ENCODE results near the gene TMEM51. TPM values are rescaled to one million over a fixed set of nuclear protein-coding genes. Genes with fewer than 3 reads are reported as not detected.

Gene TMEM51
- total RNA-seq, 1 donor from 2014 or later: 6.9 TPM

DNA sequence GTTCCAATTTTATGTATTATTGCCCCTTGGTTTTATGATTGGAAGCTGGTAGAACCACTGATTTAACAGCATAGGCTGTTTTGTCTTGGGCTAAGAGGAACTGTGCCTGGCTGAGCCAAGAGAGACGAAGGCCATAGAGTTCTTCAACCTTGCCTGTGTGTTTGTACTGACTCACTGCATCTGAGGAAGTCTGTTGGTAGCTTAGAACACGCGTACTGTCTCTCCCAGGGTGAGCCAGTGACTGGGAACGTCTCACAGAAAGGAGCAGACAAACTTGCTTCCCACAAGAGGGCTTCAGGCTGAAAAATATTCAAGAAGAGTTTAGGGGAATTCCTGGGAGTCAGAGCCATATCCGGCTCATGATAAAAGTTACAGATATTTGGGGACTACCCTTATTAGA is 14.9 kb downstream of the TMEM51 start:
- Histone ChIP-seq H3K4me2 (ENCODE audit: low read length) (peak overlapping the region; percentile 29), H4K20me1 (ENCODE audit: insufficient read depth, low read length) (no peaks in the 10 kb centered on the region), H3K9me3 (ENCODE audit: insufficient read depth, low read depth, low read length) (no peaks in the 10 kb centered on the region), H3K79me2 (ENCODE audit: insufficient read depth, low read length) (no peaks in the 10 kb centered on the region), H3K4me3 (ENCODE audit: insufficient read depth, low read depth, low read length) (no peak overlapping the region), H3K27ac (ENCODE audit: low read depth, low read length) (peak overlapping the region; percentile 54), H3K36me3 (ENCODE audit: insufficient read depth, low read length) (no peaks in the 10 kb centered on the region), H3K9ac (ENCODE audit: low read length) (peak overlapping the region; percentile 46), H3K27me3 (ENCODE audit: insufficient read depth, low read length) (no peaks in the 10 kb centered on the region), H2AFZ (ENCODE audit: low read depth, low read length) (no peak overlapping the region), H3K4me1 (ENCODE audit: insufficient read depth, low read length) (peaks cover 9% of the 10 kb centered on the region)
- TF ChIP-seq, protein P1, sequence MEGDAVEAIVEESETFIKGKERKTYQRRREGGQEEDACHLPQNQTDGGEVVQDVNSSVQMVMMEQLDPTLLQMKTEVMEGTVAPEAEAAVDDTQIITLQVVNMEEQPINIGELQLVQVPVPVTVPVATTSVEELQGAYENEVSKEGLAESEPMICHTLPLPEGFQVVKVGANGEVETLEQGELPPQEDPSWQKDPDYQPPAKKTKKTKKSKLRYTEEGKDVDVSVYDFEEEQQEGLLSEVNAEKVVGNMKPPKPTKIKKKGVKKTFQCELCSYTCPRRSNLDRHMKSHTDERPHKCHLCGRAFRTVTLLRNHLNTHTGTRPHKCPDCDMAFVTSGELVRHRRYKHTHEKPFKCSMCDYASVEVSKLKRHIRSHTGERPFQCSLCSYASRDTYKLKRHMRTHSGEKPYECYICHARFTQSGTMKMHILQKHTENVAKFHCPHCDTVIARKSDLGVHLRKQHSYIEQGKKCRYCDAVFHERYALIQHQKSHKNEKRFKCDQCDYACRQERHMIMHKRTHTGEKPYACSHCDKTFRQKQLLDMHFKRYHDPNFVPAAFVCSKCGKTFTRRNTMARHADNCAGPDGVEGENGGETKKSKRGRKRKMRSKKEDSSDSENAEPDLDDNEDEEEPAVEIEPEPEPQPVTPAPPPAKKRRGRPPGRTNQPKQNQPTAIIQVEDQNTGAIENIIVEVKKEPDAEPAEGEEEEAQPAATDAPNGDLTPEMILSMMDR (IDR thresholded peaks at IDR 0.05; ENCODE audit: insufficient read depth, low read depth, low read length): no peak
- no peak for TF ChIP-seq EZH2 (IDR thresholded peaks at IDR 0.05; ENCODE audit: insufficient read depth, low read length)
- peak; percentile 94 for DNase-seq (ENCODE audit: low read depth)
- H3K4me1 Mint-ChIP-seq (ENCODE audit: low read depth, unreplicated experiment): peaks cover 29% of the 10 kb centered on the region
- peak overlapping the region; percentile 92 for H3K27ac Mint-ChIP-seq (ENCODE audit: unreplicated experiment)
- H3K27me3 Mint-ChIP-seq (ENCODE audit: low read depth, unreplicated experiment): no peaks in the 10 kb centered on the region
- H3K9me3 Mint-ChIP-seq (ENCODE audit: unreplicated experiment): no peaks in the 10 kb centered on the region
- H3K36me3 Mint-ChIP-seq (ENCODE audit: low read depth, unreplicated experiment): no peaks in the 10 kb centered on the region
- peak; percentile 82 for FAIRE-seq
- H3K4me3 Mint-ChIP-seq (ENCODE audit: unreplicated experiment): no peak overlapping the region

DNA sequence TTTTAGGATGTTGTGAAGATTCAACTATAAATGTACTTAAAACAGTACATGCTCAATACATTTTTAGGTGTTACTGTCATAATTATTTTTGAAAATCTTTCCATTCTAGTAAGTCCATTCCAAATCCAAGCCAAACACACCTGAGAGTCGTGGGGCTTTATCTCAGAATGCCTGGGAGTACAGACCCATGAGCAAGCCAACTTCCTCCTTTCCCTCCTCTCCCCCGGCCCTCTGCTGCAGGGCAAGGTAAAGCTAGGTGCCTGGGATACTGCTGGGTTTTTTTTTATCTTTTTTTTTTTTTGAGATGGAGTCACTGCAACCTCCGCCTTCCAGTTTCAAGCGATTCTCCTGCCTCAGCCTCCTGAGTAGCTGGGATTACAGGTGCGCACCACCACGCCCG is 16.5 kb downstream of the TMEM51 start:
- no peak for FAIRE-seq
- no peaks in the 10 kb centered on the region for H3K27me3 ChIP-seq (ENCODE audit: insufficient read depth, low read length)
- H4K20me1 ChIP-seq (ENCODE audit: insufficient read depth, low read length): no peaks in the 10 kb centered on the region
- no peaks in the 10 kb centered on the region for H3K36me3 ChIP-seq (ENCODE audit: insufficient read depth, low read length)
- H3K27ac ChIP-seq (ENCODE audit: low read depth, low read length): no peak overlapping the region
- no peak overlapping the region for H3K4me3 ChIP-seq (ENCODE audit: insufficient read depth, low read depth, low read length)
- H2AFZ ChIP-seq (ENCODE audit: low read depth, low read length): no peak overlapping the region
- no peaks in the 10 kb centered on the region for H3K79me2 ChIP-seq (ENCODE audit: insufficient read depth, low read length)
- no peak for DNase-seq (ENCODE audit: low read depth)
- no peak overlapping the region for H3K9ac ChIP-seq (ENCODE audit: low read length)
- no peaks in the 10 kb centered on the region for H3K9me3 ChIP-seq (ENCODE audit: insufficient read depth, low read depth, low read length)
- H3K4me1 ChIP-seq (ENCODE audit: insufficient read depth, low read length): peaks cover 9% of the 10 kb centered on the region
- Mint-ChIP-seq H3K36me3 (ENCODE audit: low read depth, unreplicated experiment) (no peaks in the 10 kb centered on the region), H3K9me3 (ENCODE audit: unreplicated experiment) (no peaks in the 10 kb centered on the region), H3K4me1 (ENCODE audit: low read depth, unreplicated experiment) (peaks cover 29% of the 10 kb centered on the region), H3K4me3 (ENCODE audit: unreplicated experiment) (no peak overlapping the region), H3K27me3 (ENCODE audit: low read depth, unreplicated experiment) (no peaks in the 10 kb centered on the region), H3K27ac (ENCODE audit: unreplicated experiment) (no peak overlapping the region)
- TF ChIP-seq, protein P1 (IDR thresholded peaks at IDR 0.05; ENCODE audit: insufficient read depth, low read depth, low read length): no peak
- TF ChIP-seq EZH2 (IDR thresholded peaks at IDR 0.05; ENCODE audit: insufficient read depth, low read length): no peak
- H3K4me2 ChIP-seq (ENCODE audit: low read length): no peak overlapping the region

DNA sequence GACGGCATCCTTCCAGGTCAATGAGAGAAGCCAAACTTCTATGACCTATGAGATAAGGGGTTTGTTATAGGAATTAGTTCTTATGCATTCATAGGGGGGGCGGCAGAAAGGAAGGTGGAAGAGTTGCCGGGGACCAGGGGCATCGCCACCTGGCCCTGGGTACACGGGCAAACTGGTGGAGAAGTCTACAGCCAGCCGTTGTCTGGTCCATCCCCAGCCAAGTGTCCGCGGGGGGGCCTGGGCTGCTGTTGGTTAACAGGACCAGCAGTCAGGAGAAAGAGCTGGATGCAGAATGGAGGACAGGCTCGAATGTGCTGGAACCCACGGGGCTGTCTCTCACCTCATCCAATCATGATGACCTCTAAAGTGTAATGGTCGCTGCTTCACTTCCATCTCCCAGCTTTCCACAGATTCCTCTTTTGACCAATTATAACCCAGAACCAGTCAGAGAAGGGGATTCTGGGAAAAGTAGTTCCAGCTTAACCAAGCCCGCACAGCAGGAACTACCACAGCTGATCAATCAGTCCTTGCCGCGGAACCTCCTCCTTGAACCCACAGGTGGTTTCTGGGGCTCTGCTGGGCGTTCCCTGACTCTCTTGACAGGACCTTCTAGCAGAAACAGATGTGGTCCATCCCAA is 17.8 kb downstream of the TMEM51 start:
- Histone ChIP-seq H3K9ac (ENCODE audit: low read length) (no peak overlapping the region), H3K79me2 (ENCODE audit: insufficient read depth, low read length) (no peaks in the 10 kb centered on the region), H3K36me3 (ENCODE audit: insufficient read depth, low read length) (no peaks in the 10 kb centered on the region), H3K27ac (ENCODE audit: low read depth, low read length) (no peak overlapping the region), H3K27me3 (ENCODE audit: insufficient read depth, low read length) (no peaks in the 10 kb centered on the region), H2AFZ (ENCODE audit: low read depth, low read length) (no peak overlapping the region), H4K20me1 (ENCODE audit: insufficient read depth, low read length) (no peaks in the 10 kb centered on the region), H3K4me1 (ENCODE audit: insufficient read depth, low read length) (peaks cover 9% of the 10 kb centered on the region), H3K4me2 (ENCODE audit: low read length) (no peak overlapping the region), H3K9me3 (ENCODE audit: insufficient read depth, low read depth, low read length) (no peaks in the 10 kb centered on the region), H3K4me3 (ENCODE audit: insufficient read depth, low read depth, low read length) (no peak overlapping the region)
- DNase-seq (ENCODE audit: low read depth): no peak
- Mint-ChIP-seq H3K27ac (ENCODE audit: unreplicated experiment) (no peak overlapping the region), H3K4me1 (ENCODE audit: low read depth, unreplicated experiment) (peaks cover 29% of the 10 kb centered on the region), H3K9me3 (ENCODE audit: unreplicated experiment) (no peaks in the 10 kb centered on the region), H3K36me3 (ENCODE audit: low read depth, unreplicated experiment) (no peaks in the 10 kb centered on the region), H3K4me3 (ENCODE audit: unreplicated experiment) (no peak overlapping the region), H3K27me3 (ENCODE audit: low read depth, unreplicated experiment) (no peaks in the 10 kb centered on the region)
- FAIRE-seq: no peak
- TF ChIP-seq, protein P1 (IDR thresholded peaks at IDR 0.05; ENCODE audit: insufficient read depth, low read depth, low read length): no peak
- TF ChIP-seq EZH2 (IDR thresholded peaks at IDR 0.05; ENCODE audit: insufficient read depth, low read length): no peak

All from astrocyte (in vitro differentiated cells and primary cell).